CD8-positive, alpha-beta memory T cell (primary cell): ENCODE results near the gene GLDC. TPM values are rescaled to one million over a fixed set of nuclear protein-coding genes. Genes with fewer than 3 reads are reported as not detected.
"Not testable (repeated sequence)": the region's sequence is repeated elsewhere in the genome, so short reads cannot be mapped to it uniquely, and the experiment has no call there.

Experiments
- CTCF ChIA-PET: fragments of 350-600 bp; sonication (Branson Sonifier 250); formaldehyde crosslinking; loops from one replicate; lab custom pipeline; 2021; ENCODE audit warnings: antibody characterized with exemption; lab: Charles Lee
- POLR2A ChIA-PET: fragments of 350-600 bp; sonication (Branson Sonifier 250); formaldehyde crosslinking; loops from one replicate; lab custom pipeline; 2021; ENCODE audit warnings: antibody characterized with exemption; lab: Charles Lee
- DNase-seq, 5 donors: peaks; one replicate each; pipeline versions ENCODE4 v3.0.0 to v3.0.0-alpha.2; 2020 to 2022; ENCODE audit warnings: mixed read lengths in 1 of 5
- H3K27ac ChIP-seq: one replicate; pipeline ENCODE4 v1.7.0; 2013; ENCODE audit warnings: low read depth, mild to moderate bottlenecking, low read length, moderate library complexity
- H3K27me3 ChIP-seq: 2 replicates; pipeline ENCODE4 v1.7.0; 2013; ENCODE audit warnings: low read length, mild to moderate bottlenecking; ENCODE audit not compliant: insufficient read depth, poor library complexity, severe bottlenecking
- H3K36me3 ChIP-seq: 2 replicates; pipeline ENCODE4 v1.7.0; 2013; ENCODE audit warnings: mild to moderate bottlenecking, low read length, moderate library complexity; ENCODE audit not compliant: insufficient read depth
- H3K4me1 ChIP-seq: 2 replicates; pipeline ENCODE4 v1.7.0; 2013; ENCODE audit warnings: mild to moderate bottlenecking, low read length, moderate library complexity; ENCODE audit not compliant: insufficient read depth
- H3K4me3 ChIP-seq: 2 replicates; pipeline ENCODE4 v1.7.0; 2013; ENCODE audit warnings: mild to moderate bottlenecking, low read length
- H3K9me3 ChIP-seq: 2 replicates; pipeline ENCODE4 v1.7.0; 2013; ENCODE audit warnings: mild to moderate bottlenecking, low read length
- H3K27ac Mint-ChIP-seq, 8 donors: one replicate each; pipeline ENCODE4 v1.8.0; 2020 to 2021; ENCODE audit warnings: mixed read lengths in 8 of 8, mild to moderate bottlenecking in 6 of 8, inconsistent platforms in 3 of 8, moderate library complexity in 3 of 8
- H3K27me3 Mint-ChIP-seq, 2 donors: one replicate each; pipeline ENCODE4 v1.8.0; 2020 to 2021; ENCODE audit warnings: mixed read lengths in 2 of 2, mild to moderate bottlenecking in 1 of 2, moderate library complexity in 1 of 2
- H3K36me3 Mint-ChIP-seq, 3 donors: one replicate each; pipeline ENCODE4 v1.8.0; 2020 to 2021; ENCODE audit warnings: mixed read lengths in 3 of 3, inconsistent platforms in 1 of 3, mild to moderate bottlenecking in 1 of 3
- H3K4me1 Mint-ChIP-seq, 3 donors: one replicate each; pipeline ENCODE4 v1.8.0; 2020 to 2021; ENCODE audit warnings: mixed read lengths in 3 of 3, inconsistent platforms in 1 of 3, mild to moderate bottlenecking in 1 of 3
- H3K4me3 Mint-ChIP-seq, 7 donors: one replicate each; pipeline ENCODE4 v1.8.0; 2020 to 2021; ENCODE audit warnings: mixed read lengths in 7 of 7, mild to moderate bottlenecking in 6 of 7, moderate library complexity in 4 of 7, inconsistent platforms in 2 of 7
- H3K9me3 Mint-ChIP-seq, 5 donors: one replicate each; pipeline ENCODE4 v1.8.0; 2020 to 2022; ENCODE audit warnings: mixed read lengths in 5 of 5, mild to moderate bottlenecking in 3 of 5, moderate library complexity in 2 of 5, inconsistent platforms in 1 of 5
- polyA plus RNA-seq: library from polyadenylated mRNA; unstranded; fragments of 300-500 nt; fragmentation: Illumina TruSeq; gene quantifications from one replicate; pipeline ENCODE4 v1.2.3, GENCODE V29; 2021
- total RNA-seq, 2 experiments: library from RNA; stranded (reverse); gene quantifications; one replicate each; pipeline ENCODE4 v1.2.3, GENCODE V29; 2021

The GLDC gene
- total and polyA plus RNA-seq, 3 experiments from 2014 or later = 0.58 to 3.8 (median 3.1) TPM

DNA sequence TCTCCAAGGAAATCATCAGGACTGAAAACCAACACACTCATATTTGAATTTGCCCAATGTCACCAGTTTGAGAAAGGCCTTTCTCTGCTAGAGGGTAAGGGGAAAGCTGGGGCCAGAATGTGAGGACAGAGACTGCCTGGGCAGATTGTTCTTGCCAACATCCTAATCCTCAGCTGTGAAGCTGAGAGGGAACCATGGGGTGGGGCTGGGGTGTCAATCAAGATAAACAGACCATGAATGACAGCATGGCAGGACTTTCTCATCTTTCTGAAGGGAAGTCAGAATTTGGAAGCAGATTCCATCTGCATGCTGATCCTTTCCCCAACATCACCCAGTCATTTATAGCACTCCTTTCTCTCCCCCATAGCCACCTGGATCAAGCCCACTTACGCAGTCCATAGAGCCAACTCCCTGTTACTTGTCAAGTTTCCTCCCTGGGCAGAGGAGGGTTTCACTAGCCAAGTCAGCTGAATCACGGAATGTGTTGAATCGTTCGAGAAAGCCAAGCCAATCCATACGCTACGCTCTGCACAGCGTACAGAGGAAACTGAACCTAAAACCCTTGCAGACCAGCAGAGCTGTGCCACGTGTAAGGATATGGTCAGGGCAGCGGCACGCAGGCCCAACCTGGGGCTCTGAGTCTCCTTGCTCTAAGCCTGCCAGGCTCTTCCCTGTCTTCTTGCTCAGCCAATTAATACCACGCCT is 14.9 kb downstream of the GLDC start:
- no peaks in the 10 kb centered on the region for H3K9me3 ChIP-seq
- no peak overlapping the region for H3K27ac ChIP-seq
- Mint-ChIP-seq H3K36me3 (peaks cover 0 to 1% (median 0%) of the 10 kb centered on the region in 3 donors), H3K27ac (peak overlapping the region in 2 of 8 donors; percentile 61 to 63), H3K4me1 (peaks cover 0 to 4% (median 0%) of the 10 kb centered on the region in 3 donors), H3K4me3 (peak overlapping the region in 3 of 7 donors; percentile 12 to 60 (median 57)), H3K9me3 (no peaks in the 10 kb centered on the region), H3K27me3 (peaks cover 8 to 25% of the 10 kb centered on the region in 2 donors)
- no peak for DNase-seq
- ChIA-PET CTCF (no interaction called here), POLR2A (no interaction called here)
- H3K27me3 ChIP-seq = peaks cover 7% of the 10 kb centered on the region
- no peak overlapping the region for H3K4me3 ChIP-seq
- H3K36me3 ChIP-seq = no peaks in the 10 kb centered on the region
- H3K4me1 ChIP-seq = no peaks in the 10 kb centered on the region

DNA sequence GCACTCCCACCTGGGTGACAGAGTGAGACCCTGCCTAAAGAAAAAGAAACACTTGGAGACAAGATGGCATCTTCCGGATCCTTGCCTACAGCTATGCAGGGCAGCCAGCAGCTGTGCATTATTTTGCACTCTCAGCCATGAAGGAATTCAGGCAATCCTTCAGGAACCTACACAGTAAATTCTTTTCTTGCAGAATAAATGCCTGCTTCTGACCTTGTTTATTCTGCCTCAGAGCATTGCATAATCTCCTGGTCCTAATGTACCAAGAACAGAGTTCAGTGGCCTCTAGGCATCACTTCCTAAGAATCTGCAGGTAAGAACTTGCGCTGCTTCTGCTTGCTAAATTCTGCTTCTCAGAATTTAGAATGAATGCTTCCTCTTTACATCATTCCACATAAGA is 16.8 kb downstream of the GLDC start:
- no peaks in the 10 kb centered on the region for H3K9me3 ChIP-seq
- Mint-ChIP-seq H3K27ac (no peak overlapping the region), H3K4me3 (no peak overlapping the region), H3K9me3 (no peaks in the 10 kb centered on the region), H3K36me3 (peaks cover 0 to 1% (median 0%) of the 10 kb centered on the region in 3 donors), H3K4me1 (peaks cover 0 to 4% (median 0%) of the 10 kb centered on the region in 3 donors), H3K27me3 (peaks cover 10 to 38% of the 10 kb centered on the region in 2 donors)
- H3K4me1 ChIP-seq = no peaks in the 10 kb centered on the region
- no peaks in the 10 kb centered on the region for H3K27me3 ChIP-seq
- ChIA-PET POLR2A (no interaction called here), CTCF (no interaction called here)
- no peak overlapping the region for H3K27ac ChIP-seq
- H3K36me3 ChIP-seq = no peaks in the 10 kb centered on the region
- no peak overlapping the region for H3K4me3 ChIP-seq
- no peak for DNase-seq

DNA sequence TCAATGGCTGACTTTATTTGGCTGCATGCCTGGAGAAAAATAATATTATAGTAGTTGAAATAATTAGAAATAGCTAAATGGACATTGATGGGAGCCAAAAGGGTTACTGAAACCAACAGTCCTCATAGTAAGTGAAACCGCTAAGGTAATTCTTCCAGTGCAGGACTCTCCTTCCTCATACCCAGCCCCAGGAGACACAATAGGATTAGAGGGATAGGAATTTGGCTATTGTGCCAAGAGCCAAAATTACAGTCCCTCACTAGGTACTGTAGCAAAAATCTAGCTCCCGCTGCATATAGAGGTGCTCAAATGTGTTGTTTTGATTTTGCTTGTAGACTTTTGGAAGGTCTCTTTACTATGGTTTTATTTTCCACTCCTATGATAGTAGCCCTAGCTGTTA is 20.2 kb downstream of the GLDC start:
- H3K9me3 ChIP-seq = no peaks in the 10 kb centered on the region
- CTCF ChIA-PET = no interaction called here
- Mint-ChIP-seq H3K9me3 (no peaks in the 10 kb centered on the region), H3K4me1 (no peaks in the 10 kb centered on the region), H3K27me3 (peaks cover 10 to 39% of the 10 kb centered on the region in 2 donors), H3K27ac (no peak overlapping the region), H3K4me3 (no peak overlapping the region), H3K36me3 (no peaks in the 10 kb centered on the region)
- no peak for DNase-seq
- no peak overlapping the region for H3K27ac ChIP-seq
- H3K4me1 ChIP-seq = no peaks in the 10 kb centered on the region
- H3K4me3 ChIP-seq = no peak overlapping the region
- no peaks in the 10 kb centered on the region for H3K27me3 ChIP-seq
- POLR2A ChIA-PET = no interaction called here
- no peaks in the 10 kb centered on the region for H3K36me3 ChIP-seq

DNA sequence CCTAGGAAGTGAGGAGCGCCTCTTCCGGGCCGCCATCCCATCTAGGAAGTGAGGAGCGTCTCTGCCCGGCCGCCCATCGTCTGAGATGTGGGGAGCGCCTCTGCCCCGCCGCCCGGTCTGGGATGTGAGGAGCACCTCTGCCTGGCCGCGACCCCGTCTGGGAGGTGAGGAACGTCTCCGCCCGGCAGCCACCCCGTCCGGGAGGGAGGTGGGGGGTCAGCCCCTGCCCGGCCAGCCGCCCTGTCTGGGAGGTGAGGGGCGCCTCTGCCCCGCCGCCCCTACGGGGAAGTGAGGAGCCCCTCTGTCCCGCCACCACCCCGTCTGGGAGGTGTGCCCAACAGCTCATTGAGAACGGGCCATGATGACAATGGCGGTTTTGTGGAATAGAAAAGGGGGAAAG is 22.7 kb downstream of the GLDC start:
- CTCF ChIA-PET, H3K4me1 Mint-ChIP-seq, H3K27me3 ChIP-seq, POLR2A ChIA-PET, H3K4me1 ChIP-seq, DNase-seq, H3K27ac ChIP-seq, H3K9me3 ChIP-seq, H3K36me3 ChIP-seq, H3K4me3 Mint-ChIP-seq, H3K36me3 Mint-ChIP-seq, H3K4me3 ChIP-seq, H3K9me3 Mint-ChIP-seq, H3K27ac Mint-ChIP-seq: not testable (repeated sequence)
- H3K27me3 Mint-ChIP-seq = peaks cover 12 to 43% of the 10 kb centered on the region in 2 donors

DNA sequence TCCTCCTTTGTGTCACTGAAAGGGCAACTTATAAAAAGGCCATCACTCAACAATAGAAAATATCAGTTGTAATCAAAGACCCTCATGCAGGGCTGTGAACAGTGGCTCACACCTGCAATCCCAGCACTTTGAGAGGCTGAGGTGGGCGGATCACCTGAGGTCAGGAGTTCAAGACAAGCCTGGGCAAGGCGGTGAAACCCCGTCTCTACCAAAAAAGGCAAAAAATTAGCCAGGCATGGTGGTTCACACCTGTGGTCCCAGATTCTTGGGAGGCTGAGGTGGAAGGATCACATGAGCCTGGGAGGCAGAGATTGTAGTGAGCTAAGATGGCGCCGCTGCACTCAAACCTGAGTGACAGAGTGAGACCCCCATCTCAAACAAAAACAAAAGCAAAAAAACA is 24.7 kb downstream of the GLDC start:
- POLR2A ChIA-PET = no interaction called here
- Histone ChIP-seq H3K36me3 (no peaks in the 10 kb centered on the region), H3K9me3 (no peaks in the 10 kb centered on the region), H3K27ac (no peak overlapping the region), H3K4me3 (no peak overlapping the region), H3K4me1 (no peaks in the 10 kb centered on the region), H3K27me3 (no peaks in the 10 kb centered on the region)
- no peak for DNase-seq
- Mint-ChIP-seq H3K36me3 (no peaks in the 10 kb centered on the region), H3K4me3 (no peak overlapping the region), H3K9me3 (no peaks in the 10 kb centered on the region), H3K4me1 (no peaks in the 10 kb centered on the region), H3K27me3 (peaks cover 11 to 33% of the 10 kb centered on the region in 2 donors), H3K27ac (no peak overlapping the region)
- CTCF ChIA-PET = no interaction called here

DNA sequence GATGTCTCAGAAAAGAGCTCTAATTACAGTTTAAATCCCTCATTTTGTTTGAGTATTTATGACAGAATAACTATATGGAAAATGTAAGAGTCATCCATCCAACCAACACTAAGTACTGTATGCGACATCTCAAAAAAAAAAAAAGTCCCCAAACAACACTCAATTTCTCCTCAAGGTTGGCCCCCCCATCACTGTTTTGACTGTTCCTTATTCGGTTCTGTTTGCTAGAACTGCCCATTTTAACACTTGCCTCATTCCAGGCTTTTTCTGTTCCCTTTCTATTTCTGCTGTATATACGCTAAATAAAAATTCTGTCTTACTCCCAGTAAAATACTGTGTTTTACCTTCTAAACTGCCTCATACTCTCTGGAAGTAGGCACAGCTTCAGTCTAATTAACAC is 25.2 kb downstream of the GLDC start:
- Histone ChIP-seq H3K4me1 (no peaks in the 10 kb centered on the region), H3K9me3 (no peaks in the 10 kb centered on the region), H3K4me3 (no peak overlapping the region), H3K27me3 (no peaks in the 10 kb centered on the region), H3K36me3 (no peaks in the 10 kb centered on the region), H3K27ac (no peak overlapping the region)
- H3K4me3 Mint-ChIP-seq = no peak overlapping the region
- ChIA-PET CTCF (no interaction called here), POLR2A (no interaction called here)
- peaks cover 8 to 29% of the 10 kb centered on the region in 2 donors for H3K27me3 Mint-ChIP-seq
- no peak for DNase-seq
- no peak overlapping the region for H3K27ac Mint-ChIP-seq
- no peaks in the 10 kb centered on the region for H3K4me1 Mint-ChIP-seq
- no peaks in the 10 kb centered on the region for H3K36me3 Mint-ChIP-seq
- no peaks in the 10 kb centered on the region for H3K9me3 Mint-ChIP-seq

DNA sequence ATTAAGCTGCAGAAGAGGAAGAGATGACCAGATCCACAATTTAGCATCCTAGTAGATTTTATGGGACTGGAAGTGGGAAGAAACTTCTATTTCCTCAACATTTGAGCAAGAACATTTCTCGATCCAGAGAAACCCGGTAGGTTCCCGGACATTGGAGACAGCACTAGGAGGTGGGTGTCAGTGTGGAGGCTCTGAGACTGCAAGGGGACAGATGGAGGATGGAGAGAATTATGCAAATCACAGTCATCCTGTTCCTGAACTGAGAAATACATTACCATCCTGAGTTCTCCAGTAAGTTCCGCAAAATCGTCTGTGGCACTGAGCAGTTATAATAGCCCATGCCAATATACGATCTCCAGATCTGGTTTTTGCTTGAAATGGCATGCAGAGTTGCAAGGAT is 25.6 kb downstream of the GLDC start:
- no peak for DNase-seq
- H3K9me3 Mint-ChIP-seq = no peaks in the 10 kb centered on the region
- ChIA-PET CTCF (no interaction called here), POLR2A (no interaction called here)
- Histone ChIP-seq H3K27ac (no peak overlapping the region), H3K4me1 (no peaks in the 10 kb centered on the region), H3K27me3 (no peaks in the 10 kb centered on the region), H3K9me3 (no peaks in the 10 kb centered on the region), H3K36me3 (no peaks in the 10 kb centered on the region), H3K4me3 (no peak overlapping the region)
- no peaks in the 10 kb centered on the region for H3K4me1 Mint-ChIP-seq
- no peak overlapping the region for H3K4me3 Mint-ChIP-seq
- no peak overlapping the region for H3K27ac Mint-ChIP-seq
- H3K36me3 Mint-ChIP-seq = no peaks in the 10 kb centered on the region
- H3K27me3 Mint-ChIP-seq = peaks cover 8 to 27% of the 10 kb centered on the region in 2 donors

DNA sequence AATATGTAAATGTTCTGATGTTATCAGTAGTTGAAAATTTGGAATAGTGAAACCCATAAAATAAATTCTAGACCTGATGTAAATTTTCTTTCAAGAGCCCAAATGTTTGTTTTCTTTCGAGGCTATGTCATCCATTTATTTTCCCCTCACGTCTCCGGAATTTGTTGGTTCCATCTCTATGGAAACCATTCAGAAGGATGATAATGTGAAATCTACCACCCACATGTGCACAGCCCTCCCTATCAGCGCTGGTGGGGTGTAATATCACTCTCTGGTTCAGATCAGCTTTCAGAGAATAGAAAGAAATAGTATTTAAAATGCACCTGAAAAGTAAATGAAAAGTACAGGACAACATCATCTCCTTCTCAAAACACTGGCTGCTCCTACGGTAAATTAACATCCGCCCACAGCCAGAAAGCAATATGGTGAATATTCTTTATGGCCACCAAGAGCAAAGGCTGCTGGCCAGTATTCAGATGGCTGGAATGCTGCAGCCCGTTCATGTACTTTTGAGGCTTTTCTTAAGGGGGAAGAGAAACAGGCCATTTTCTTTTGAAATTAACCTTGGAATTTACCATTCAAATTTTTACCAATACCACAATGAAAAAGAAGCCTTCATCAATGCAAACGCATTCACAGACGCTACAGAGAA is 28.5 kb downstream of the GLDC start:
- no peak for DNase-seq
- no peak overlapping the region for H3K4me3 Mint-ChIP-seq
- CTCF ChIA-PET = no interaction called here
- H3K36me3 Mint-ChIP-seq = no peaks in the 10 kb centered on the region
- H3K4me1 Mint-ChIP-seq = no peaks in the 10 kb centered on the region
- peaks cover 6 to 17% of the 10 kb centered on the region in 2 donors for H3K27me3 Mint-ChIP-seq
- H3K27ac Mint-ChIP-seq = peak overlapping the region in 1 of 8 donors; percentile 25
- H3K4me1 ChIP-seq = no peaks in the 10 kb centered on the region
- H3K27ac ChIP-seq = no peak overlapping the region
- H3K9me3 ChIP-seq = no peaks in the 10 kb centered on the region
- no peaks in the 10 kb centered on the region for H3K27me3 ChIP-seq
- no peaks in the 10 kb centered on the region for H3K36me3 ChIP-seq
- POLR2A ChIA-PET = no interaction called here
- H3K9me3 Mint-ChIP-seq = no peaks in the 10 kb centered on the region
- H3K4me3 ChIP-seq = no peak overlapping the region
